Coronary artery (tissue), 2 donors: ENCODE measurements around the gene LAP3.
"Not testable (repeated sequence)": the region's sequence is repeated elsewhere in the genome, so short reads cannot be mapped to it uniquely, and the experiment has no call there.

Experiments used
- DNase-seq: peaks from one replicate; pipeline ENCODE4 v3.0.0-alpha.2; 2017; ENCODE audit warnings: low spot score
- H3K27ac ChIP-seq, 2 donors: fragments of 200-600 bp; sonication (generic); one replicate each; pipeline ENCODE4 v1.5.1; 2016 to 2019
- H3K4me3 ChIP-seq: fragments of 200-600 bp; sonication (generic); 2 replicates; pipeline ENCODE4 v1.5.1; 2016; ENCODE audit warnings: mild to moderate bottlenecking, moderate library complexity
- CTCF ChIP-seq: fragments of 200-600 bp; sonication (generic); IDR thresholded peaks from one replicate; pipeline ENCODE4 v1.5.1; 2019; ENCODE audit warnings: antibody characterized with exemption

Gene LAP3

DNA sequence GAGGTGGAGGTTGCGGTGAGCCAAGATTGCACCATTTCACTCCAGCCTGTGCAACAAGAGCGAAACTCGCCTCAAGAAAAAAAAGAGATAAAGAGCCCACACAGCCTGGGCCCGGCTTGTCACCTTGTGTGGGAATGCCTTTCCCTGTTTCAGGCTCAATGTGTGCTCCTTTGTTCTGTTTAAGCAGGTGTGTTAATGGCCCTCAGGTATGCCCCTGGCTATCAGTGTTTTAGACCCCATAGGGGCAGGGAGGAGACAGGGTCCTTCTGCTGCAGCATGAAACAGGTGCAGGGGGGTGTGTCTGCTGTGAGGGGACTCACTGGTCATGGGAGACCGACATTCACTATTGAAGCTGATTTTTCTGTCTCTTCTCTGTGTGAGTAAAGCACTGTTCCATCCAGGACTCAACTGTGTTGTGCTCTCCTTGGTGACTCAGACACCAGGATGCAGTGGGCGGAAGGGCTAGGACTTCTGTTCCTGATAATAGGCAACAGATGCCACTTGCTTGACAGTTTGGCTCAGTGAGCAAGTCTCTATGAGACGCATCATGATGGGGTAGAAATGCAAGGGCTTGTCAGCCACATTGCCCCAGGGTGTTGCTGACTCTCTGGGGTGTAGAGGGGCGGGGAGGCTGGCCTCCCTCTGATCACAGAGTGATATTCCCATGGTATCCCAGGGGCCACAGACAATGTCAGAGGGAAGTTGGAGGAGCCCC lies 15.6 kb upstream of the LAP3 start:
- peak; percentile 38 for DNase-seq
- TF ChIP-seq CTCF = no peak
- no peak overlapping the region for H3K27ac ChIP-seq
- H3K4me3 ChIP-seq = no peak overlapping the region

DNA sequence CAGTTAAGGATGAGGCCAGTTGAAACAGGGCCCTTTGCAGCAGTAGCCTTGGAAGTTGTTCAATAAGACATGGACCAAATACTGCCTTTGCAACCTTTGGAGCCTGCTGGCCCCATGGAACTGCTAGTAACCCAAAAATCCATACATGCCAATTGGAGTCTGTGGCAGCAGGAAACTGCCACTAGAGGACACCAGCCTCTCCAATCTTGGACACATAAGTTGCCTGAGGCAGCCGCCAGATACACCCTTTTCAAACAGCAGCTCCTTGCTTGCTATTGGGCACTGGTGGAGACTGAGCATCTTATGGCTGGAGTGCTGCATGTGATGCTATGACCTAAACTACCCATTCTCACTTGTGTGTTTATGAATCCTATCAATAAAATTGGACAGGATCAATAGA lies 14.8 kb upstream of the LAP3 start:
- no peak overlapping the region for H3K27ac ChIP-seq
- TF ChIP-seq CTCF = no peak
- peak; percentile 21 for DNase-seq
- no peak overlapping the region for H3K4me3 ChIP-seq

DNA sequence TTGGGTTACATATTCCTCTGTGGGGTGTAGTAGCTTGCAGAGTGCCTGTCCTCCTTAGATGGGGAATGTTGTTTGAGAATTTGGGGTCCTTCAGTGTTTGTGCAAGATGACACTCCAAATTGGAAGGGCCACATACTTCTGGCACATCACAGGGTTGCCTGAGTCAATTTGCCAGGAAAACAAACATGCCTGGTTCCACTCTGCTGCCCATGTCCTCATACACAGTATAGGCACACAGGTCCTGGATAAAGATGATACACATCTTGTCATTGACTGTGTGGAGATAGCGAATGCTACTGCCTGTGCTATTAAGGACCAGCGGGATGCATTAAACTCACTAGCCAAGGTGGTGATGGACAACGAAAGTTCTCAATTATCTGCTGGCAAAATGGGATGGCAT lies 11.2 kb upstream of the LAP3 start:
- no peak overlapping the region for H3K27ac ChIP-seq
- no peak overlapping the region for H3K4me3 ChIP-seq
- no peak for TF ChIP-seq CTCF
- DNase-seq = no peak

DNA sequence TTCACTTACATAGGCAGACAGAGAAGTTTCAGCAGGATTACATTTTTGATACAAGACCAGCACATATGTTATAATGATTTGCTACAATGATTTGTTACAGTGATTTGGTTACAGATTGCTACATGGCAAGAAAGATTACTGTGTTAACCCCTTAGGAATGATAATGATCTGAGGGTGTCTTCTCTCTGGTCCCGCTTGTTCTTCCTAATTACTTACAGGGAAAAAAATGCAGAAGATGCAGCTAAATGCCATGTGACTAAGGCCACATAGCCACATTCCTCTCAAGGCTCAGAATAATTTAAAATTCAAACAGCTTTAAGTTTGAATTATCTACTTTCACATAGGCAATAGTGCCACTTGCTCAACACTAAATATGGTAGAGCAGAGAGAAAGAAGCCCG lies 9.7 kb upstream of the LAP3 start:
- no peak for TF ChIP-seq CTCF
- DNase-seq = no peak
- no peak overlapping the region for H3K27ac ChIP-seq

DNA sequence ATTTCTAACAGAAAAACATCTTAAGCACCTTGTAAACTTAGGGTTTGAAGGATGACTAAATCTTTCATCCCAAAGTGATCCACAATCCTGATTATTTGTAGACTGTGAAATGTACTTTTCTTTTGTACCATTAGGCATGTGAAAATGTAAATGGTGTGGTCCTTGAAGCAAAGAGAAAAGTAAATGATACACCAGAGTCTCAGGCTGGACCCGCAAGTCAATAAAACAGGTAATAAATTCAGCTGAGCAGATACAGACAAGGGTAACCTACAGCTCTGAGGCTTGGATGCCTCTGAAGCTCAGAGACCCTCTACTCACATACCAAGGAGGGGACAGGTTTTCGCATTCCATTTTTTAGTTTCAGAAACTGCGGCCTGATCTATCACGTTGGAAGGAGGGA lies 2.8 kb upstream of the LAP3 start:
- Histone ChIP-seq H3K4me3 (no peak overlapping the region), H3K27ac (no peak overlapping the region)
- no peak for TF ChIP-seq CTCF
- no peak for DNase-seq

More for the DNA sequence above, 9.7 kb upstream of the LAP3 start:
- H3K4me3 ChIP-seq = no peak overlapping the region

- not testable (repeated sequence) for H3K4me3 ChIP-seq, H3K27ac ChIP-seq, DNase-seq
Measured at GRCh38 chr4:17575177-17575576, 1.8 kb upstream of the LAP3 start.

DNA sequence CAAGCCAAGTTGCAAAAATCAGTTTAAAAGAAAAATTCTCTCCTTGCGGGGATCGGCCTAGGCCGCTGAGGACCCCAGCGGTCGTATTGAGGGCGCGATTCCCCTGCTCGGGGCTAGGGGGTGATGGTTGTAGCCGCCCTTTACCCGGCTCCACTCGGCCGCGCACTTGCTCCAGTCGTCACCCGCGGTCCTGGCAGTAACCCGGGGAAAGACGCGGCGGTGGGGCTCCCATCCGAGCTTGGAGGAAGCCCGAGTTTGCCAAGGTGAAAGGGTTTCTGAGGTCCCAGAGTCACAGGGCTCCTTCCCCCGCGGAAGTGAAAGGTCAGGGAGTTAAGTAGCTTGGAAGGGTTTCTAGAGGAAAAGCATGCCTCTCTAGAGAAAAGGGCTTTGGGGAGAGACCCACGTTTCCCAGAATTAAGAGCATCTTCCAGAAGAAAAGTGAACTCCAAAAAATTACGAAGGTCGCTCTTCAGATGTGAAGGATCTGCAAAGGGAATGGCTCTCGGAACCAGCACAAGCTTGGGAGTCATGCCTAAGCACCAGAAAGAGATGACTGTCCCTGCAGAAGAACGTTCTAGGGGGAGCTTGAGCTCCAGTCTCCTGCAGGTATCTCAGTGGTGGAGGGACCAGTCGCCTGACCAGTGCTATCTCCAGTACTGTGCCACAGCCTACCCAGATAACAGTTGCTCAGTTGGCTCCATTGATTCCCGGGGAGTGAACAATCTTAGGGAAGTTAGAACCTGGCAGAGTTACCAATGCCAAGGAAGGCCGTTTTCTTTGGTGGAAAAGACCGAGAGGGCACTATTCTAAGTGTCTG lies 875 bp downstream of the LAP3 start:
- no peak for DNase-seq
- peak overlapping the region; percentile 69 to 94 for H3K27ac ChIP-seq
- H3K4me3 ChIP-seq = peak overlapping the region; percentile 87
- TF ChIP-seq CTCF = no peak
